22Rv1 (cell line): Measurements from ENCODE around the gene RBBP4.
A peak's percentile ranks its signal among the peaks of the same experiment; 100 is the strongest.
"Not testable (repeated sequence)": the region's sequence is repeated elsewhere in the genome, so short reads cannot be mapped to it uniquely, and the experiment has no call there.

ENCODE experiments used
- H3K27ac ChIP-seq: fragments of 450-650 bp; 2 replicates; pipeline ENCODE4 v1.5.1; 2017
- CTCF ChIP-seq: fragments of 450-650 bp; IDR thresholded peaks from 2 replicates; pipeline ENCODE4 v1.5.1; 2017; ENCODE audit warnings: mild to moderate bottlenecking
- ZFX ChIP-seq: fragments of 450-650 bp; IDR thresholded peaks from 2 replicates; pipeline ENCODE4 v1.6.1; 2017; ENCODE audit warnings: antibody characterized with exemption, borderline replicate concordance

RBBP4 gene

GRCh38 chr1:32709075-32709474 is 58.1 kb downstream of the RBBP4 start:
- no peak overlapping the region for H3K27ac ChIP-seq

GRCh38 chr1:32709476-32709875 is 58.5 kb downstream of the RBBP4 start:
- H3K27ac ChIP-seq, result no peak overlapping the region
- no peak for TF ChIP-seq ZFX
- no peak for TF ChIP-seq CTCF

More at GRCh38 chr1:32709075-32709474, 58.1 kb downstream of the RBBP4 start:
- TF ChIP-seq ZFX (no peak), CTCF (no peak)

GRCh38 chr1:32711221-32711620 is 60.2 kb downstream of the RBBP4 start:
- H3K27ac ChIP-seq, result not testable (repeated sequence)

- no peak overlapping the region for H3K27ac ChIP-seq
- TF ChIP-seq ZFX (no peak), CTCF (no peak)
Measured at GRCh38 chr1:32713081-32713480, 62.1 kb downstream of the RBBP4 start.

GRCh38 chr1:32714277-32714676 is 63.3 kb downstream of the RBBP4 start:
- no peak for TF ChIP-seq ZFX
- no peak for TF ChIP-seq CTCF
- no peak overlapping the region for H3K27ac ChIP-seq

GRCh38 chr1:32715901-32716311 is 64.9 kb downstream of the RBBP4 start:
- TF ChIP-seq ZFX, result no peak
- TF ChIP-seq CTCF, result no peak
- H3K27ac ChIP-seq, result peak overlapping the region; percentile 57

GRCh38 chr1:32716312-32717148 is 65.5 kb downstream of the RBBP4 start:
- peak overlapping the region; percentile 57 for H3K27ac ChIP-seq
- TF ChIP-seq ZFX (no peak), CTCF (no peak)

- peak overlapping the region; percentile 57 for H3K27ac ChIP-seq
- TF ChIP-seq ZFX, result no peak
- no peak for TF ChIP-seq CTCF
Measured at GRCh38 chr1:32717503-32717902, 66.5 kb downstream of the RBBP4 start.
